Adipocyte (in vitro differentiated cells): ENCODE measurements around the gene TMEM165.
A peak's percentile ranks its signal among the peaks of the same experiment; 100 is the strongest.

Experiments used
- DNase-seq: peaks from one replicate; pipeline ENCODE4 v3.0.0-alpha.2; 2015; ENCODE audit warnings: low read depth
- H3K27me3 ChIP-seq: replicated peaks from 2 replicates; pipeline ENCODE4 v1.7.0; 2013; ENCODE audit warnings: mild to moderate bottlenecking, low read length, moderate library complexity; ENCODE audit not compliant: control insufficient read depth, insufficient read depth
- H3K36me3 ChIP-seq: 2 replicates; pipeline ENCODE4 v1.7.0; 2013; ENCODE audit warnings: low read length, mild to moderate bottlenecking, moderate library complexity; ENCODE audit not compliant: control insufficient read depth, insufficient read depth, severe bottlenecking
- H3K4me1 ChIP-seq: 2 replicates; pipeline ENCODE4 v1.7.0; 2013; ENCODE audit warnings: mild to moderate bottlenecking, low read length, moderate library complexity; ENCODE audit not compliant: control insufficient read depth, insufficient read depth
- H3K4me3 ChIP-seq: 2 replicates; pipeline ENCODE4 v1.7.0; 2013; ENCODE audit warnings: mild to moderate bottlenecking, low read length, moderate library complexity
- H3K9ac ChIP-seq: 2 replicates; pipeline ENCODE4 v1.7.0; 2013; ENCODE audit warnings: mild to moderate bottlenecking, low read length, moderate library complexity
- H3K9me3 ChIP-seq: 2 replicates; pipeline ENCODE4 v1.7.0; 2013; ENCODE audit warnings: mild to moderate bottlenecking, low read length, moderate library complexity; ENCODE audit not compliant: control insufficient read depth

The TMEM165 gene

DNA sequence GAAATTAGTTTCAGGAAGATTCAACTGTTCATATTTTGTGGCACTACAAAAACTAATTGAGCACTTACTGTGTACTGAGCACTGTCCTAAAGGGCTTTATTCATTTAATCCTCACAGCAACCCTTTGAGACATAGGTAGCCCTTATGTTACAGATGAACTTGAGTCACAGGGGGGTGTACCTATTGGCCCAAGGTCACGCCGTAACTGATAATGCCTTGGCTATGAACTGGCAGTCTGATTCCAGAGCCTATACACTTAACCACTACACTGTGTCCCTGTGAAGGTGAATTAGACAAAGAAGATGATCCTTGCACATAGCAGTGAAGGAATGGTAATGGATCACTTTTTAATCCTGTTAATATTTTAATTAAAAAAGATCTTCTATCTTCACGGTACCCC is 12.0 kb downstream of the TMEM165 start:
- Histone ChIP-seq H3K27me3 (no peaks in the 10 kb centered on the region), H3K4me3 (no peak overlapping the region), H3K36me3 (peaks cover 67% of the 10 kb centered on the region), H3K9ac (no peak overlapping the region), H3K9me3 (no peaks in the 10 kb centered on the region), H3K4me1 (peaks cover 44% of the 10 kb centered on the region)
- no peak for DNase-seq

DNA sequence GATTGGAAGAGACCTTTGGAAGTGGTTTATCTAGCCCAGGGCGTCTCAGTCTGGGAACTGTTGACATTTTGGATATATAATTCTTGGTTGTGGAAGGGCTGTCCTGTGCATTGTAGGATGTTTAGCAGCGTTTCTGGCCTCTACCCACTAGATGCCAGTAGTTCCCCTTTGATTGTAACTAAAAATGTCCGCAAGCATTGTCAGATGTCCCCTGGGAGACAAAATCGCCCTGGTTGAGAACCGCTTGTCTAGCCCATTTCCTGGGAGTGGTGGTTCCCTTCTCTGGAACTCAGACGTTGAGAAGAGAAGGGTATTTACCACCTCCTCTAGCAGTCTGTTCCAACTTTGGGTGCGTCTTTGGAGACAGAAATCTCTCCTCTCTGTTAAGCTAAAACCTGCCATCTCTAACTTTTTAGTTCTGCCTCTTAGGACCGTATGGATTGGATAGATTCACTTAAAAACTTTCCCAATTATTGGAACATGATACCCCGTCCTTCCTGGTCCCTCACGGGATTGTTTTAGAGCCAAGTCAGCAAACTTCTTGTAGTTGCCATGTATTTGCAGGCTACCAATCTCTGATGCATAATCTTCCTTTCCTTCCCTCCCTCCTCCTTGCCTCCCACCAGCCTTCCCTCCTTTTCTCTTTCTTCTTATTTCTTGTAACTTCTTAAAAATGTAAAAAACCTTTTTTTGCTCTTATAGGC is 13.9 kb downstream of the TMEM165 start:
- DNase-seq = peak; percentile 46

DNA sequence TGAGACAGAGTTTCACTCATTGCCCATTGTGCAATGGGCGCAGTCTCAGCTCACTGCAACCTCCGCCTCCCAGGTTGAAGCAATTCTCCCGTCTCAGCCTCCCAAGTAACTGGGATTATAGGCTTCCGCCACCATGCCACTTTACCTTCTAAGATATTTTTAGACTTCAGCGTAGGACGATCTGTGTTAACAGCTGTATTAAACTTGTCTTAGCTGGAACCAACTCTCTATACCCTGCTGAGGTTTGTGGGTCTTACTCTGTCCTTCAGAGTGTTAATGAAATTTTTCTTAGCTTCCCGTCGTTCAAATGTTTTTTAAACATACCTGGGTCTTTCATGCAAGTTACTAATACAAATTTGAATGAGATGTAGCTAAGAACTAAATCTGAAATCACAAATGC is 14.7 kb downstream of the TMEM165 start:
- Histone ChIP-seq H3K36me3 (peaks cover 69% of the 10 kb centered on the region), H3K9ac (no peak overlapping the region), H3K4me1 (peaks cover 38% of the 10 kb centered on the region), H3K4me3 (peak overlapping the region; percentile 62), H3K27me3 (no peaks in the 10 kb centered on the region), H3K9me3 (no peaks in the 10 kb centered on the region)
- DNase-seq = no peak

More for the DNA sequence above, 13.9 kb downstream of the TMEM165 start:
- Histone ChIP-seq H3K27me3 (no peaks in the 10 kb centered on the region), H3K9me3 (no peaks in the 10 kb centered on the region), H3K4me3 (peak overlapping the region; percentile 62), H3K9ac (peak overlapping the region; percentile 19), H3K36me3 (peaks cover 69% of the 10 kb centered on the region), H3K4me1 (peaks cover 38% of the 10 kb centered on the region)

DNA sequence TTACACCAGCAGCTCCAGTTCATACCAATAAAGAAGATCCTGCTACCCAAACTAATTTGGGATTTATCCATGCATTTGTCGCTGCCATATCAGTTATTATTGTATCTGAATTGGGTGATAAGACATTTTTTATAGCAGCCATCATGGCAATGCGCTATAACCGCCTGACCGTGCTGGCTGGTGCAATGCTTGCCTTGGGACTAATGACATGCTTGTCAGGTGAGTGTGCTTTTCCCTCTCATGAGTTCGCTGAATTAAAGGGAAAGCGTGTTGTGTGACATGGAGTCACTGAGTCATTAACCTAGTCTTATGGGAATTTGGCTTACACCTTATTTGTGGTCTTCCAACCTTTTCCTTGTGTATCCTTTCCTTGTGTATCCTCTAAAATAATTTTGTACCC is 15.9 kb downstream of the TMEM165 start:
- Histone ChIP-seq H3K4me3 (no peak overlapping the region), H3K36me3 (peaks cover 69% of the 10 kb centered on the region), H3K9ac (no peak overlapping the region), H3K4me1 (peaks cover 35% of the 10 kb centered on the region), H3K27me3 (no peaks in the 10 kb centered on the region), H3K9me3 (no peaks in the 10 kb centered on the region)
- DNase-seq = no peak

DNA sequence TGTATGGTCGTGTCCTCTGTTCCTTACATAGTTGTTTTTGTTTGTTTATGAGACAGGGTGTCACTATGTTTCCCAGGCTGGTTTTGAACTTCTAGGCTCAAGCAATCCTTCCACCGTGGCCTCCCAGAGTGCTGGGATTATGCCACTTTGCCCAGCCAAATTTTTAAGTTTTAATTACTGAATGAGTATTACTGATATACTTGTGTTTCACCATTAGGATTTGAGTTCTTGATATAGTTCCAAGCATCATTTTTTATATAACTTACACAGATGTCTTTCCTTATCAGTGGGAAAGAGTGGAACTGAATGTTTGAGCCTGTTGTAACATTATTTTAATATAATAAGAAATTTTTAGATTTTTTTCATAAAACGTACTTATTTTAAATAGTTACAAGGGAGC is 20.4 kb downstream of the TMEM165 start:
- DNase-seq = no peak
- H3K4me3 ChIP-seq = no peak overlapping the region
- no peaks in the 10 kb centered on the region for H3K9me3 ChIP-seq
- H3K36me3 ChIP-seq = peaks cover 95% of the 10 kb centered on the region
- H3K4me1 ChIP-seq = peaks cover 4% of the 10 kb centered on the region
- H3K27me3 ChIP-seq = no peaks in the 10 kb centered on the region
- no peak overlapping the region for H3K9ac ChIP-seq

DNA sequence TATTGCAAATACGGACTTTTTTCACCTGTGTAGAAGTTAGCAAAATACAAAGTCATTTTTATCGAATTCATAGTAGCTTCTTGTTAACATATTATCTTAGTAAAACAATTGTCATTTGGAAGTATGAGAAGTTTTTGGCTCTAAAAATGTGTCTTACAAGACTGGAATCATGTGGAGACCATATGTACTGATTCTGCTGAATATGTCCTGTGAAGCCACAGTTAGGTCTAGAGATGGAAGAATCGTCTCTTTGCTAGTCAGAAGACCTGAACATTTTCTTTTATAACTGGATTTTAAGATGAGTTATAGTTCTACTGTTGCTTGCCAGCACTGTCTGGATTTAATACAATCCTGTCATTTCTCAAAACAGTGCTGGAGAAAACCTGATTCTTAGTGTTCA is 29.0 kb downstream of the TMEM165 start:
- Histone ChIP-seq H3K36me3 (peaks cover 98% of the 10 kb centered on the region), H3K9me3 (no peaks in the 10 kb centered on the region), H3K4me1 (no peaks in the 10 kb centered on the region), H3K27me3 (no peaks in the 10 kb centered on the region), H3K4me3 (no peak overlapping the region), H3K9ac (peak overlapping the region; percentile 17)
- DNase-seq = no peak

DNA sequence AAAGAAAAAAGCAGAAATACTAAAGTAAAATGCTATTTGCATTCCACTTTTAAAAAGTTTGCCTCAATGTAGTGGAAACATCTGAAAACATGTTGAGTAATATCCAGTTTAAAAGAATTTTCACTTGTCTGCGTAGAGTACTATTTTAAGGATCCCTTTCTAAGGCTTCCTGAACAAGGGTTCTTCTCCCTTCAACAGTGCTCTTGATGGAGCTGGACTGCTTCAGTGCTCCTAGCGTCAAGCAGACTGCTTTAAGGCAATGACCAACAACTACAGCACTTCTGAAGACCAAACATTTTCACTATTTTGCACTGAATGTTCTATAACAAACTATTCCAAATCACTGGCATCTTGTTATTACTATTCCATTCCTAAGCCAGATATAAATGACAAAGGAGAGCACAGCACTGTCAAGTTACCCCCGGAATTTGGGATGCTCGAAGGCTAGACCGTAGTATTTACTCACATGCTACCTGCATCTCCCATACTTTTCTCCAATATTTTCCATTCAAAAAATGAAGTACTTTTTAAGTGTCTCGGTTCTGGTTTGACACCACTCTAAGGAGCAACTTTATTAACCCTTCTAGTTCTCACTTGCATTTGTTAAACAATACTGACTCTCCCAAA is 36.1 kb downstream of the TMEM165 start:
- DNase-seq = no peak
- peaks cover 96% of the 10 kb centered on the region for H3K36me3 ChIP-seq
- H3K9ac ChIP-seq = no peak overlapping the region
- H3K4me1 ChIP-seq = no peaks in the 10 kb centered on the region
- H3K9me3 ChIP-seq = no peaks in the 10 kb centered on the region
- H3K4me3 ChIP-seq = no peak overlapping the region
- H3K27me3 ChIP-seq = no peaks in the 10 kb centered on the region

DNA sequence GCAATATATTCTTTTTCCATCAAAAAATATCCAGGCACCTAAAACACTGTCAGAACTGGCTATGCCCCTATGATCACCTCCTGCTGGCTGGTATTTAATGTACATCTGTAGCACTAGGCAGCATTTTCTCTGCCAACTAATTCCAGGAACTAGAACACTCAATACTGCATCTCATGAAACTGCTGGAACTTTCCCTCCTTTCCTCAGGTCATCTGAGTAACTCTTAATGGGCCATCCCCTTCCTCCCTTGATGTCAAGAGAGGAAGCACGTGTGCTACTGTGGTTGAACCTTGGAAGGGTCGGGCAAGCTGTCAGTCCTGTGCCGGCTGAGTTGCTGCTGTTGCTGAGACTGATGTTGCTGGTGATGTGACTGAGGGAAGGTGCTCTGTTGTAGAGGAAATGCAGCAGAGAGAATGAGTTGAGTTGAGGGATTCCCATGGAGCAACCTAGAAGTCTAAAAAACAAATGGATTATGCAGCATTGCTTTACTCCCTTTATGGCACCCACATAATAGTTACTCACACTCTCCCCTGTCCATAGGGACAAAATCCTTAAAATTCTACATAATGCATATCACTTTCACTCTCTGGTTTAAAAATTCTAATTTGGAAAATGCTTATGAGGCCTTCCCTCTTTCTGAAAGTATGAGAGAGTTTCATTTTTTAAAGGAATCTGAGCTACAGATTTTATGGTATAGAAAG is 39.5 kb downstream of the TMEM165 start:
- peak; percentile 55 for DNase-seq
- no peaks in the 10 kb centered on the region for H3K9me3 ChIP-seq
- peaks cover 72% of the 10 kb centered on the region for H3K36me3 ChIP-seq
- H3K9ac ChIP-seq = no peak overlapping the region
- H3K4me3 ChIP-seq = no peak overlapping the region
- H3K4me1 ChIP-seq = no peaks in the 10 kb centered on the region
- no peaks in the 10 kb centered on the region for H3K27me3 ChIP-seq

DNA sequence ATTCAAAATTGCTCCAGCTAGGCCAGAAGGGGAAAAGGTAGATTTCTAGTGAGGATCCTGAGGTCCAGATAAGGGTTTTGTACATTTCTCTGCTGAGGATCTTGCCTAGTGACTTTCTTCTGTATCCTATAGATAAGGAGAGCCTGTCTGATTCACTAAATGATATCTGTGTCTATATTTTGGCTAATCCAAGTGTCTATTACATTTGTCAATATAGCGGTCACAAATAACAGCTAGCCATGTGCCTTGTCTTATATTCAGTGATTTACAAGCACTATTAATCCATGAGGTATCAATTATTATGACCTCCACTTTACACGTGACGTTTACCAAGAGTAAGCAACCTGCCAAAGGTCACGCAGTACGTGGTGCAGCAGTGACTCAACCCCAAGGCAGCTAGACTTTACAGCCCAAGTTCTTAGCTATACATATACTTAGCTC is 41.6 kb downstream of the TMEM165 start:
- no peak overlapping the region for H3K4me3 ChIP-seq
- no peaks in the 10 kb centered on the region for H3K4me1 ChIP-seq
- no peaks in the 10 kb centered on the region for H3K9me3 ChIP-seq
- H3K36me3 ChIP-seq = peaks cover 67% of the 10 kb centered on the region
- no peak overlapping the region for H3K9ac ChIP-seq
- no peak for DNase-seq
- H3K27me3 ChIP-seq = no peaks in the 10 kb centered on the region

DNA sequence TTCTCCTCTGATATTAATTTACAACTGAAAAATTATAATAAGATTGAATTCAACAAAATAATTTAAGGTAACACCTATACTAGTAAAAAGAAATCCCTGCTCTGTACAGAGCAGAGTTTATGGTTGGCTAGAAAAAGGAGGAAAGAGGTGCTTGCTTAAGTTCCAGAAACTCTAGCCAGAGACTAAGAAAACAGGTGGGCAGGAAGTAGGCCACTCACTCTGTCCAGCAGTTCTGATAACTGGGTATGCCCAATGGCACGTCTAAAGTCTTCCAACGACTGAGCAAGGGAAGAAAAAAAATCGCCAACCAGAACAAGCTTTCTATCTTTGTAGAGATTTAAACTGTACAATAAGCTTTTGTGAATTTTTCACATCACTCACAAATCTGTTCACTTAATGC is 42.1 kb downstream of the TMEM165 start:
- Histone ChIP-seq H3K4me3 (no peak overlapping the region), H3K4me1 (peaks cover 2% of the 10 kb centered on the region), H3K9me3 (no peaks in the 10 kb centered on the region), H3K9ac (no peak overlapping the region), H3K36me3 (peaks cover 65% of the 10 kb centered on the region), H3K27me3 (no peaks in the 10 kb centered on the region)
- no peak for DNase-seq

DNA sequence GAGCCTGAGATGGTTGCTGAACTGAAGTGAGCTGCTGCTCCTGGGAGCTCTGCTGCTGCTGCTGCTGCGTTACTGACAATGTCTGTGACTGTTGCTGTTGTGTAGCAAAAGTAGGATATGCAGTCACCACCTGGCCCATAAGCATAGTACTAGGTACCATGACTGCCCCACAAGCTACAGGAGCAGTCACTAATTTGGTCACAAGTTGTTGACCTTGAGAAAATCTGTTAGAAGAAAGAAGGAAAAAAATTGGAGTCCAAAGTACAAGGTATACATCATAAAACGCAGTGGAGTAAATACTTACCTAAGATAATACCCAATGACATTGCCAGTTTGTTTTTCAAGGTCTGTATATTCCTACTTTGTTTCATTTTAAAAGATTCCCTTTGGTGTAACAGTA is 42.6 kb downstream of the TMEM165 start:
- Histone ChIP-seq H3K36me3 (peaks cover 61% of the 10 kb centered on the region), H3K9me3 (no peaks in the 10 kb centered on the region), H3K4me1 (peaks cover 3% of the 10 kb centered on the region), H3K9ac (no peak overlapping the region), H3K4me3 (no peak overlapping the region), H3K27me3 (no peaks in the 10 kb centered on the region)
- DNase-seq = no peak
